HepG2 (cell line): ENCODE data around the gene POLR1C. TPM values are rescaled to one million over a fixed set of nuclear protein-coding genes. Genes with fewer than 3 reads are reported as not detected.
A peak's percentile ranks its signal among the peaks of the same experiment; 100 is the strongest.

Experiments used
- CBX5 ChIP-seq: sonication (generic); formaldehyde crosslinking; IDR thresholded peaks from 2 replicates; pipeline ENCODE4 v1.4.0; 2020; ENCODE audit warnings: missing genetic modification reagents, borderline replicate concordance
- CCAR2 ChIP-seq: fragments of 200-400 bp; formaldehyde crosslinking; optimal IDR thresholded peaks from 2 replicates; pipeline ENCODE3; 2018; ENCODE audit warnings: low read depth, mild to moderate bottlenecking, low read length, moderate library complexity
- FOXJ3 ChIP-seq: sonication (generic); formaldehyde crosslinking; IDR thresholded peaks from 2 replicates; pipeline ENCODE4 v1.4.0; 2020; ENCODE audit warnings: missing genetic modification reagents, mild to moderate bottlenecking, borderline replicate concordance
- SMAD1 ChIP-seq: sonication (generic); formaldehyde crosslinking; IDR thresholded peaks from 2 replicates; pipeline ENCODE4 v1.4.0; 2020; ENCODE audit warnings: missing genetic modification reagents, low read depth, mild to moderate bottlenecking, borderline replicate concordance
- TEF ChIP-seq: sonication (generic); formaldehyde crosslinking; IDR thresholded peaks from 2 replicates; pipeline ENCODE4 v1.5.0; 2020; ENCODE audit warnings: missing genetic modification reagents
- ZNF589 ChIP-seq: sonication (generic); formaldehyde crosslinking; conservative IDR thresholded peaks from 2 replicates; pipeline ENCODE4 v1.8.0; 2022; ENCODE audit warnings: mild to moderate bottlenecking, moderate library complexity, missing genetic modification reagents
- polyA plus RNA-seq, 8 experiments: library from polyadenylated mRNA; depleted of rRNA in 3 of 8; stranded (reverse) in 7 of 8; unstranded in 1 of 8; fragments of >200 nt; fragmentation: Illumina TruSeq in 4 of 8; extraction: Trizol in 4 of 8; gene quantifications; 2 replicates each; pipeline versions ENCODE4 v1.2.1 to v1.2.3, GENCODE V29; 2011 to 2016; ENCODE audit warnings: low read depth in 4 of 8, missing spikeins in 1 of 8, mixed read lengths in 1 of 8; ENCODE audit not compliant: insufficient read depth in 1 of 8
- total RNA-seq, 5 experiments: library from RNA; depleted of rRNA; stranded (reverse); fragments of >200 nt; fragmentation: Illumina TruSeq; extraction: Trizol; gene quantifications; 2 replicates each; pipeline ENCODE4 v1.2.3, GENCODE V29; 2016; ENCODE audit warnings: low read depth in 1 of 5
- TF ChIP-seq, protein P1 (sequence below), 2 experiments: fragments of 450-650 bp in 1 of 2; sonication (generic) in 1 of 2; formaldehyde crosslinking in 1 of 2; IDR thresholded peaks; 2 replicates each; pipeline versions ENCODE4 v1.6.1 to v1.8.0; 2016 to 2022; ENCODE audit warnings: antibody characterized with exemption in 1 of 2, mild to moderate bottlenecking in 1 of 2, missing genetic modification reagents in 1 of 2
- TF ChIP-seq, protein P2 (sequence below): sonication (generic); formaldehyde crosslinking; IDR thresholded peaks from 2 replicates; pipeline ENCODE4 v1.5.0; 2020; ENCODE audit warnings: mild to moderate bottlenecking, missing genetic modification reagents

The POLR1C gene
- total and polyA plus RNA-seq, 2 of the 13 experiments (the other 11 are each of a cell fraction or from before 2014, with no cell fraction given), result 62.6 to 72.2 TPM

DNA sequence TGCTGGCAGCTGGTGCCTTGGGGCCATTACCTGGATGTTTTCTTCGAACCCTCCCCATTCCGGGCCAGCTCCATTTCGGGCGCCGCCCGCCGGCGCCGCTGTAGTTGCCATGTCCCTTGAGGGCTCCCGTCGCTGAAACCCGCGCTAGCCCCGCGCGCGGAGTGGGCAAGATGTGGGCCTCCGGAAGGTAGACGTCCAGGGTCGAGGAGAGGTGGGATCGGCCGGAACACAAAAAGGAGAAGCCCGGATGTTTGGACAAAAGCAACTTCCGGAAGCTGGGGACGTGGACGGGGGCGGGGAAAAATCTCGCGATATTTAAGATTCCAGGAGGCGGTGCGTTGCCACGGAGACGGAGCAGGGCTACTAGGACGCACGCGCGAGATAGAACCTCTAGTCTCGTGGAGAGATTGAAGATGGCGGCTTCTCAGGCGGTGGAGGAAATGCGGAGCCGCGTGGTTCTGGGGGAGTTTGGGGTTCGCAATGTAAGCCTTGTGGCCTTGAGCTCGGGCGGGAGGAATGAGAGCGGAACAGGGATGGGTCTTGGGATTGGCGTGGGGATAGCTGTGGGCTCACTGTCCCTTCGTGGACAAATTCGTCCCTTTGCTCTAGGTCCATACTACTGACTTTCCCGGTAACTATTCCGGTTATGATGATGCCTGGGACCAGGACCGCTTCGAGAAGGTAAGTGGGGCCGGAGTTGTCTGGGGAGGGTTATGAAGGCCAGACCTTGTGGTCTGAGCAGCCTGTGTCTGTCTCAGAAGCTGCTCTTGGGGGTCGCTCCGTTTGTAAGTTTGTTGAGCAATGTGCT, at the start of gene POLR1C, which contains the start of gene YIPF3 (continued):
- TF ChIP-seq, protein P1, sequence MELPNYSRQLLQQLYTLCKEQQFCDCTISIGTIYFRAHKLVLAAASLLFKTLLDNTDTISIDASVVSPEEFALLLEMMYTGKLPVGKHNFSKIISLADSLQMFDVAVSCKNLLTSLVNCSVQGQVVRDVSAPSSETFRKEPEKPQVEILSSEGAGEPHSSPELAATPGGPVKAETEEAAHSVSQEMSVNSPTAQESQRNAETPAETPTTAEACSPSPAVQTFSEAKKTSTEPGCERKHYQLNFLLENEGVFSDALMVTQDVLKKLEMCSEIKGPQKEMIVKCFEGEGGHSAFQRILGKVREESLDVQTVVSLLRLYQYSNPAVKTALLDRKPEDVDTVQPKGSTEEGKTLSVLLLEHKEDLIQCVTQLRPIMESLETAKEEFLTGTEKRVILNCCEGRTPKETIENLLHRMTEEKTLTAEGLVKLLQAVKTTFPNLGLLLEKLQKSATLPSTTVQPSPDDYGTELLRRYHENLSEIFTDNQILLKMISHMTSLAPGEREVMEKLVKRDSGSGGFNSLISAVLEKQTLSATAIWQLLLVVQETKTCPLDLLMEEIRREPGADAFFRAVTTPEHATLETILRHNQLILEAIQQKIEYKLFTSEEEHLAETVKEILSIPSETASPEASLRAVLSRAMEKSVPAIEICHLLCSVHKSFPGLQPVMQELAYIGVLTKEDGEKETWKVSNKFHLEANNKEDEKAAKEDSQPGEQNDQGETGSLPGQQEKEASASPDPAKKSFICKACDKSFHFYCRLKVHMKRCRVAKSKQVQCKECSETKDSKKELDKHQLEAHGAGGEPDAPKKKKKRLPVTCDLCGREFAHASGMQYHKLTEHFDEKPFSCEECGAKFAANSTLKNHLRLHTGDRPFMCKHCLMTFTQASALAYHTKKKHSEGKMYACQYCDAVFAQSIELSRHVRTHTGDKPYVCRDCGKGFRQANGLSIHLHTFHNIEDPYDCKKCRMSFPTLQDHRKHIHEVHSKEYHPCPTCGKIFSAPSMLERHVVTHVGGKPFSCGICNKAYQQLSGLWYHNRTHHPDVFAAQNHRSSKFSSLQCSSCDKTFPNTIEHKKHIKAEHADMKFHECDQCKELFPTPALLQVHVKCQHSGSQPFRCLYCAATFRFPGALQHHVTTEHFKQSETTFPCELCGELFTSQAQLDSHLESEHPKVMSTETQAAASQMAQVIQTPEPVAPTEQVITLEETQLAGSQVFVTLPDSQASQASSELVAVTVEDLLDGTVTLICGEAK (IDR thresholded peaks at IDR 0.05), result peak; percentile 93
- TF ChIP-seq, protein P1 (CRISPR knock-in tag; IDR thresholded peaks at IDR 0.05), result peak; percentile 81
- TF ChIP-seq, protein P2, sequence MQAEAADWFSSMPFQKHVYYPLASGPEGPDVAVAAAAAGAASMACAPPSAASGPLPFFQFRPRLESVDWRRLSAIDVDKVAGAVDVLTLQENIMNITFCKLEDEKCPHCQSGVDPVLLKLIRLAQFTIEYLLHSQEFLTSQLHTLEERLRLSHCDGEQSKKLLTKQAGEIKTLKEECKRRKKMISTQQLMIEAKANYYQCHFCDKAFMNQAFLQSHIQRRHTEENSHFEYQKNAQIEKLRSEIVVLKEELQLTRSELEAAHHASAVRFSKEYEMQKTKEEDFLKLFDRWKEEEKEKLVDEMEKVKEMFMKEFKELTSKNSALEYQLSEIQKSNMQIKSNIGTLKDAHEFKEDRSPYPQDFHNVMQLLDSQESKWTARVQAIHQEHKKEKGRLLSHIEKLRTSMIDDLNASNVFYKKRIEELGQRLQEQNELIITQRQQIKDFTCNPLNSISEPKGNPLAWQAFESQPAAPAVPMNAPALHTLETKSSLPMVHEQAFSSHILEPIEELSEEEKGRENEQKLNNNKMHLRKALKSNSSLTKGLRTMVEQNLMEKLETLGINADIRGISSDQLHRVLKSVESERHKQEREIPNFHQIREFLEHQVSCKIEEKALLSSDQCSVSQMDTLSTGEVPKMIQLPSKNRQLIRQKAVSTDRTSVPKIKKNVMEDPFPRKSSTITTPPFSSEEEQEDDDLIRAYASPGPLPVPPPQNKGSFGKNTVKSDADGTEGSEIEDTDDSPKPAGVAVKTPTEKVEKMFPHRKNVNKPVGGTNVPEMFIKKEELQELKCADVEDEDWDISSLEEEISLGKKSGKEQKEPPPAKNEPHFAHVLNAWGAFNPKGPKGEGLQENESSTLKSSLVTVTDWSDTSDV (CRISPR knock-in tag), result no peak
- TF ChIP-seq CCAR2, result no peak
- 0 out of 2 replicates have a peak, but pooled peaks have one; percentile 55 for TF ChIP-seq TEF (CRISPR knock-in tag)
- peak; percentile 51; the same call in 1 of the 2 replicates for TF ChIP-seq FOXJ3 (CRISPR knock-in tag)
- peak; percentile 73; the same call in 1 of the 2 replicates for TF ChIP-seq SMAD1 (CRISPR knock-in tag)
- no peak; the same call in 1 of the 2 replicates for TF ChIP-seq ZNF589 (CRISPR knock-in tag)
- peak; percentile 10; the same call in 1 of the 2 replicates for TF ChIP-seq CBX5 (CRISPR knock-in tag)
